IgD-negative memory B cell (primary cell): ENCODE results near the gene PCDHGA10. TPM values are rescaled to one million over a fixed set of nuclear protein-coding genes. Genes with fewer than 3 reads are reported as not detected.
"Not testable (repeated sequence)": the region's sequence is repeated elsewhere in the genome, so short reads cannot be mapped to it uniquely, and the experiment has no call there.

Source experiments
- H3K27ac Mint-ChIP-seq, 3 donors: one replicate each; pipeline ENCODE4 v1.8.0; 2020 to 2022; ENCODE audit warnings: mild to moderate bottlenecking in 3 of 3, mixed read lengths in 3 of 3, moderate library complexity in 1 of 3
- H3K27me3 Mint-ChIP-seq: one replicate; pipeline ENCODE4 v1.8.0; 2021; ENCODE audit warnings: mixed read lengths
- H3K36me3 Mint-ChIP-seq: one replicate; pipeline ENCODE4 v1.8.0; 2020; ENCODE audit warnings: mild to moderate bottlenecking, mixed read lengths
- H3K4me1 Mint-ChIP-seq, 3 donors: one replicate each; pipeline ENCODE4 v1.8.0; 2020 to 2022; ENCODE audit warnings: mixed read lengths in 3 of 3, mild to moderate bottlenecking in 1 of 3
- H3K4me3 Mint-ChIP-seq, 4 donors: one replicate each; pipeline ENCODE4 v1.8.0; 2020 to 2022; ENCODE audit warnings: mild to moderate bottlenecking in 4 of 4, mixed read lengths in 4 of 4, moderate library complexity in 3 of 4
- H3K9me3 Mint-ChIP-seq, 3 donors: one replicate each; pipeline ENCODE4 v1.8.0; 2020 to 2021; ENCODE audit warnings: mixed read lengths in 3 of 3, mild to moderate bottlenecking in 1 of 3
- polyA plus RNA-seq: library from polyadenylated mRNA; unstranded; fragments of 300-500 nt; fragmentation: Illumina TruSeq; gene quantifications from one replicate; pipeline ENCODE4 v1.2.3, GENCODE V29; 2021

The PCDHGA10 gene
- polyA plus RNA-seq: 0.15 TPM

DNA sequence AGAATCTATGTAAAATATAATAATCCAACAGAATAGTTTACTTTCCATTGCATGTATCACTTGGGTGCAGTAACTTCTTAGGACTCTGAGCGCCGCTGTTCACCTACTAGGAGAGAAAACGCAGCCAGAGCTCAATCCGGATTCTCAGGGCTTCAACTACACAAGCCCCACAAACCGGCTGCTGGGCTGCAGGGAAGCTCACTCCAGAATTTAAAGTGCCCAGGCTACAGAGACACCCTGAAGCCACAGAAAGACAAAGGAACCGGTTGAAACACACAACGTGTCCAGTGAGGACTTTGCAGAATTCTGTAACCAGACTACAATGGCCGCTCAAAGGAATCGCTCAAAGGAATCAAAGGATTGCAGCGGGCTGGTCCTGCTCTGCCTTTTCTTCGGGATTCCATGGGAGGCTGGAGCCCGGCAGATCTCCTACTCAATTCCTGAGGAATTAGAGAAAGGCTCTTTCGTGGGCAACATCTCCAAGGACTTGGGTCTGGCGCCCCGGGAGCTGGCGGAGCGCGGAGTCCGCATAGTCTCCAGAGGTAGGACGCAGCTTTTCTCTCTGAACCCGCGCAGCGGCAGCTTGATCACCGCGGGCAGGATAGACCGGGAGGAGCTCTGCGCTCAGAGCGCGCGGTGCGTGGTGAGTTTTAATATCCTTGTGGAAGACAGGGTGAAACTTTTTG is at the start of gene PCDHGA10:
TSS of gene PCDHGA10 (plus strand) at position 134 of the 686 bp plus-strand sequence. CDS start at position 323, 189 bp downstream.
- H3K9me3 Mint-ChIP-seq: peaks cover 6 to 39% (median 13%) of the 10 kb centered on the region in 3 donors
- H3K27ac Mint-ChIP-seq: peak within 1 kb of the TSS; percentile 40 to 99 (median 88)
- peaks cover 51% of the 10 kb centered on the region for H3K27me3 Mint-ChIP-seq
- peaks cover 6% of the 10 kb centered on the region for H3K36me3 Mint-ChIP-seq
- peak within 1 kb of the TSS; percentile 83 to 99 (median 96) for H3K4me3 Mint-ChIP-seq
- peaks cover 12 to 17% (median 17%) of the 10 kb centered on the region in 3 donors for H3K4me1 Mint-ChIP-seq

- H3K27me3 Mint-ChIP-seq: peaks cover 49% of the 10 kb centered on the region
- H3K36me3 Mint-ChIP-seq: peaks cover 3% of the 10 kb centered on the region
- peaks cover 5 to 17% (median 10%) of the 10 kb centered on the region in 3 donors for H3K4me1 Mint-ChIP-seq
- H3K27ac Mint-ChIP-seq: peak within 1 kb of the TSS in 2 of 3 donors; percentile 63 to 64
- peaks cover 11 to 40% (median 20%) of the 10 kb centered on the region in 3 donors for H3K9me3 Mint-ChIP-seq
- H3K4me3 Mint-ChIP-seq: peak within 1 kb of the TSS in 1 of 4 donors; percentile 39
These were observed 48.7 kb upstream of the PCDHGA10 start, which contains the start of gene PCDHGA5 for GRCh38 chr5:141363952-141364660. PCDHGA5 (plus strand) TSS chr5:141364162; CDS start chr5:141364331, 169 bp downstream.

GRCh38 chr5:141366016-141366896 is 46.5 kb upstream of the PCDHGA10 start:
- peaks cover 4 to 27% (median 14%) of the 10 kb centered on the region in 3 donors for H3K9me3 Mint-ChIP-seq
- H3K4me1 Mint-ChIP-seq: peaks cover 6 to 12% (median 8%) of the 10 kb centered on the region in 3 donors
- peaks cover 2% of the 10 kb centered on the region for H3K36me3 Mint-ChIP-seq
- peaks cover 38% of the 10 kb centered on the region for H3K27me3 Mint-ChIP-seq
- peak overlapping the region in 2 of 3 donors; percentile 50 to 56 for H3K27ac Mint-ChIP-seq
- peak overlapping the region in 1 of 4 donors; percentile 12 for H3K4me3 Mint-ChIP-seq

DNA sequence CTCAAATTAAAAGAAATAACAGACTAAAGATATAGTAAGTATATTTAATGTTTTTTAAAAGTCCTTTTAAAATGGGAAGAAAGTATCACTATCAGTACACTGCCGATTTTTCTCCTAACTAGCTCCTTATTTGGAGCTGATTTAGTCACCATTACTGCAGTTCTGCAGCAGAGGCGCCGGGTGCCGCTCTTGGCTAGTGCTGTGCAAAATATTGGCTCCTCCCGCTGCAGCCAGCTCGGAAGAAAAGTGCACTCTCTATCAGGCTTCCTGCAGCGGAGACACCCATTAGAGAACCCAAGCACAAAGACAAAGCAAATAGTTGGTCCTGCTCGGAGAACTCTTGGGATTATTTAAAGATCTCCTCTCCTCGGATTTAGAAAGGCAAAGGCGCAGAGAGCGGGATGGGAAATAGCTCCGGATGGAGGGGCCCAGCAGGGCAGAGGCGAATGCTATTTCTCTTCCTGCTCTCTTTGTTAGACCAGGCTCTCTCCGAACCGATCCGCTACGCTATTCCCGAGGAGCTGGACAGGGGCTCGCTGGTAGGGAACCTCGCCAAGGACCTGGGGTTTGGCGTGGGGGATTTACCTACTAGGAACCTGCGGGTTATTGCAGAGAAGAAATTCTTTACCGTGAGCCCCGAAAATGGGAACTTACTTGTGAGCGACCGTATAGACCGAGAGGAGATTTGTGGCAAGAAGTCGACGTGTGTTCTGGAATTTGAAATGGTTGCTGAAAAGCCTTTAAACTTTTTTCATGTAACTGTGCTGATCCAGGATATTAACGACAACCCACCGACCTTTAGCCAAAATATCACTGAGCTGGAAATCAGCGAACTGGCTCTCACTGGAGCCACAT is 42.6 kb upstream of the PCDHGA10 start, which contains the start of gene PCDHGB3:
TSS of gene PCDHGB3 (plus strand) at position 249 of the 855 bp plus-strand sequence. CDS start at position 402, 153 bp downstream.
- H3K27me3 Mint-ChIP-seq: peaks cover 35% of the 10 kb centered on the region
- H3K36me3 Mint-ChIP-seq: peaks cover 4% of the 10 kb centered on the region
- peaks cover 8 to 14% (median 13%) of the 10 kb centered on the region in 3 donors for H3K9me3 Mint-ChIP-seq
- H3K4me3 Mint-ChIP-seq: peak within 1 kb of the TSS; percentile 88 to 97 (median 92)
- peaks cover 2 to 5% (median 4%) of the 10 kb centered on the region in 3 donors for H3K4me1 Mint-ChIP-seq
- H3K27ac Mint-ChIP-seq: peak within 1 kb of the TSS; percentile 67 to 74 (median 72)

DNA sequence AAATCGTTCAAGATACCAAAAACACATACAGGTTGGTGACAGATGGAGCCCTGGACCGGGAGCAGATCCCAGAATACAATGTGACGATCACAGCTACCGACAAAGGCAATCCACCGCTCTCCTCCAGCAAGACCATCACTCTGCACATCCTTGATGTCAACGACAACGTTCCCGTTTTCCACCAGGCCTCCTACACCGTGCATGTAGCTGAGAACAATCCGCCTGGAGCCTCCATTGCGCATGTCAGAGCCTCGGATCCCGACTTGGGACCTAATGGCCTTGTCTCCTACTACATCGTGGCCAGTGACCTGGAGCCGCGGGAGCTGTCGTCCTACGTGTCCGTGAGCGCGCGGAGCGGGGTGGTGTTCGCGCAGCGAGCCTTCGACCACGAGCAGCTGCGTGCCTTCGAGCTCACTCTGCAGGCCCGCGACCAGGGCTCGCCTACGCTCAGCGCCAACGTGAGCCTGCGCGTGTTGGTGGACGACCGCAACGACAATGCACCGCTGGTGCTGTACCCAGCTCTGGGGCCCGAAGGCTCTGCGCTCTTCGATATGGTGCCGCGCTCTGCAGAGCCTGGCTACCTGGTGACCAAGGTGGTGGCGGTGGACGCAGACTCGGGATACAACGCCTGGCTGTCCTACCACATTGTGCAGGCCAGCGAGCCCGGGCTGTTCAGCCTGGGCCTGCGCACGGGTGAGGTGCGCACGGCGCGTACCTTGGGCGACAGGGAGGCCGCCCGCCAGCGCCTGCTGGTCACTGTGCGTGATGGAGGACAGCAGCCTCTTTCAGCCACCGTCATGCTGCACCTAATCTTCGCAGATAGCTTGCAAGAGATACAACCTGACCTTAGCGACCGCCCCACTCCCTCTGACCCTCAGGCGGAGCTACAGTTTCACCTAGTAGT is 41.0 kb upstream of the PCDHGA10 start:
- Mint-ChIP-seq H3K4me3 (peak overlapping the region in 2 of 4 donors; percentile 15 to 55), H3K9me3 (peaks cover 6 to 17% (median 11%) of the 10 kb centered on the region in 3 donors), H3K27me3 (peaks cover 23% of the 10 kb centered on the region), H3K27ac (no peak overlapping the region), H3K4me1 (peaks cover 2 to 5% (median 4%) of the 10 kb centered on the region in 3 donors), H3K36me3 (peaks cover 7% of the 10 kb centered on the region)

GRCh38 chr5:141373673-141374317 is 39.0 kb upstream of the PCDHGA10 start, which contains the start of gene PCDHGA6:
PCDHGA6 (plus strand) TSS chr5:141373891; CDS start chr5:141374084, 193 bp downstream.
- Mint-ChIP-seq H3K4me3 (peak within 1 kb of the TSS in 3 of 4 donors; percentile 27 to 79 (median 63)), H3K27ac (peak within 1 kb of the TSS in 1 of 3 donors; percentile 65), H3K36me3 (peaks cover 7% of the 10 kb centered on the region), H3K9me3 (peaks cover 6 to 15% (median 11%) of the 10 kb centered on the region in 3 donors), H3K4me1 (peaks cover 2 to 5% (median 4%) of the 10 kb centered on the region in 3 donors), H3K27me3 (peaks cover 21% of the 10 kb centered on the region)

GRCh38 chr5:141374627-141375026 is 38.2 kb upstream of the PCDHGA10 start:
- H3K4me3 Mint-ChIP-seq: peak overlapping the region in 1 of 4 donors; percentile 27
- H3K27me3 Mint-ChIP-seq: peaks cover 22% of the 10 kb centered on the region
- H3K9me3 Mint-ChIP-seq: peaks cover 8 to 15% (median 11%) of the 10 kb centered on the region in 3 donors
- peaks cover 2 to 5% (median 4%) of the 10 kb centered on the region in 3 donors for H3K4me1 Mint-ChIP-seq
- peaks cover 7% of the 10 kb centered on the region for H3K36me3 Mint-ChIP-seq
- H3K27ac Mint-ChIP-seq: no peak overlapping the region

- Mint-ChIP-seq H3K27me3 (peaks cover 22% of the 10 kb centered on the region), H3K9me3 (peaks cover 8 to 15% (median 11%) of the 10 kb centered on the region in 3 donors)
- not testable (repeated sequence) for H3K4me3 Mint-ChIP-seq, H3K27ac Mint-ChIP-seq, H3K4me1 Mint-ChIP-seq, H3K36me3 Mint-ChIP-seq
These were observed 37.2 kb upstream of the PCDHGA10 start for GRCh38 chr5:141375444-141376155.

GRCh38 chr5:141382469-141383294 is 30.1 kb upstream of the PCDHGA10 start, which contains the start of gene PCDHGA7:
PCDHGA7 (plus strand) TSS chr5:141382742; CDS start chr5:141382900, 158 bp downstream.
- Mint-ChIP-seq H3K4me1 (peaks cover 0 to 2% (median 2%) of the 10 kb centered on the region in 3 donors), H3K4me3 (peak within 1 kb of the TSS; percentile 81 to 94 (median 90)), H3K36me3 (peaks cover 1% of the 10 kb centered on the region), H3K27ac (peak within 1 kb of the TSS in 2 of 3 donors; percentile 19 to 76), H3K27me3 (peaks cover 26% of the 10 kb centered on the region), H3K9me3 (peaks cover 4 to 15% (median 8%) of the 10 kb centered on the region in 3 donors)

DNA sequence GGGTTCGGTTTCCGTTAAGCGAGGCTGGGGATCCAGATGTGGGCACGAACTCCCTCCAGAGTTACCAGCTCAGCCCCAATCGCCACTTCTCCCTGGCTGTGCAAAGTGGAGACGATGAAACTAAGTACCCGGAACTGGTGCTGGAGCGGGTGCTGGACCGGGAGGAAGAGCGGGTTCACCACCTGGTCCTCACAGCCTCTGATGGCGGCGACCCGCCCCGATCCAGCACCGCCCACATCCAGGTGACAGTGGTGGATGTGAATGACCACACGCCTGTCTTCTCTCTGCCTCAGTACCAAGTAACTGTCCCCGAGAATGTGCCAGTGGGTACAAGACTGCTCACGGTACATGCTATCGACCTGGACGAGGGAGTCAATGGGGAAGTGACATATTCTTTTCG is 29.4 kb upstream of the PCDHGA10 start:
- H3K27me3 Mint-ChIP-seq: peaks cover 26% of the 10 kb centered on the region
- H3K36me3 Mint-ChIP-seq: peaks cover 1% of the 10 kb centered on the region
- peaks cover 0 to 2% (median 2%) of the 10 kb centered on the region in 3 donors for H3K4me1 Mint-ChIP-seq
- peak overlapping the region in 2 of 4 donors; percentile 81 to 92 for H3K4me3 Mint-ChIP-seq
- peaks cover 4 to 16% (median 8%) of the 10 kb centered on the region in 3 donors for H3K9me3 Mint-ChIP-seq
- H3K27ac Mint-ChIP-seq: peak overlapping the region in 1 of 3 donors; percentile 31
